Keratinocyte (primary cell): ENCODE results near the gene MAP1S. TPM values are rescaled to one million over a fixed set of nuclear protein-coding genes. Genes with fewer than 3 reads are reported as not detected.

Experiments
- DNase-seq: peaks from one replicate; pipeline ENCODE4 v3.0.0-alpha.2; 2011; ENCODE audit warnings: low read depth, missing footprints, low spot score
- FAIRE-seq: peaks from 2 replicates; lab custom pipeline; 2011; peaks lifted over from hg19 to GRCh38; lab: Jason Lieb, UNC
- H2AFZ ChIP-seq: 2 replicates; pipeline ENCODE4 v1.6.0; 2012; ENCODE audit warnings: low read length, control low read depth, inconsistent platforms; ENCODE audit not compliant: control insufficient read depth
- H3K27ac ChIP-seq: 2 replicates; pipeline ENCODE4 v1.5.1; 2011; ENCODE audit warnings: low read length; ENCODE audit not compliant: control insufficient read depth, insufficient read depth
- H3K27me3 ChIP-seq: 3 replicates; pipeline ENCODE4 v1.6.0; 2011; ENCODE audit warnings: low read length; ENCODE audit not compliant: control insufficient read depth, insufficient read depth; ENCODE audit errors: extremely low read depth
- H3K36me3 ChIP-seq, 2 experiments: 2 replicates in 1 of 2; 3 replicates in 1 of 2; pipeline ENCODE4 v1.5.1; 2011; ENCODE audit warnings: low read length in 2 of 2, mild to moderate bottlenecking in 1 of 2; ENCODE audit not compliant: control insufficient read depth in 2 of 2, insufficient read depth in 2 of 2; ENCODE audit errors: extremely low read depth in 1 of 2
- H3K4me1 ChIP-seq: 3 replicates; pipeline ENCODE4 v1.5.1; 2011; ENCODE audit warnings: low read length; ENCODE audit not compliant: control insufficient read depth, insufficient read depth; ENCODE audit errors: extremely low read depth
- H3K4me2 ChIP-seq: 3 replicates; pipeline ENCODE4 v1.6.0; 2011; ENCODE audit warnings: low read depth, low read length; ENCODE audit not compliant: control insufficient read depth, insufficient read depth; ENCODE audit errors: extremely low read depth
- H3K4me3 ChIP-seq, 3 experiments: fragments of 200-600 bp in 1 of 3; sonication (generic) in 1 of 3; 2 replicates in 2 of 3; 3 replicates in 1 of 3; pipeline ENCODE4 v1.5.1; 2011 to 2016; ENCODE audit warnings: low read length in 3 of 3, mild to moderate bottlenecking in 3 of 3, control low read depth in 2 of 3, inconsistent platforms in 1 of 3, low read depth in 1 of 3, mixed read lengths in 1 of 3, mixed run types in 1 of 3, moderate library complexity in 1 of 3; ENCODE audit not compliant: control insufficient read depth in 2 of 3, insufficient read depth in 2 of 3; ENCODE audit errors: extremely low read depth in 1 of 3
- H3K79me2 ChIP-seq: 2 replicates; pipeline ENCODE4 v1.6.0; 2012; ENCODE audit warnings: low read length; ENCODE audit not compliant: control insufficient read depth, insufficient read depth
- H3K9ac ChIP-seq: 3 replicates; pipeline ENCODE4 v1.6.0; 2011; ENCODE audit warnings: low read length; ENCODE audit not compliant: control insufficient read depth, insufficient read depth; ENCODE audit errors: extremely low read depth
- H3K9me1 ChIP-seq: 3 replicates; pipeline ENCODE4 v1.6.0; 2011; ENCODE audit warnings: low read length; ENCODE audit not compliant: control insufficient read depth, insufficient read depth; ENCODE audit errors: extremely low read depth
- H3K9me3 ChIP-seq: 2 replicates; pipeline ENCODE4 v1.5.1; 2012; ENCODE audit warnings: low read depth, low read length; ENCODE audit not compliant: control insufficient read depth
- H4K20me1 ChIP-seq: 3 replicates; pipeline ENCODE4 v1.6.0; 2011; ENCODE audit warnings: low read length; ENCODE audit not compliant: control insufficient read depth, insufficient read depth; ENCODE audit errors: extremely low read depth
- EZH2 ChIP-seq: IDR thresholded peaks from one replicate; pipeline ENCODE4 v1.6.1; 2012; ENCODE audit warnings: inconsistent platforms, mild to moderate bottlenecking, low read length, moderate library complexity
- dilution Hi-C: fragments of 300-500 bp; cut with MboI; formaldehyde crosslinking; loops from one replicate; pipeline ENCODE4 v1.7.0; 2020; ENCODE audit warnings: low sequenced_read_pairs; ENCODE audit not compliant: extremely low pct_ligation_motif_present
- polyA plus RNA-seq, 5 experiments: library from polyadenylated mRNA; depleted of rRNA in 3 of 5; stranded (reverse) in 3 of 5; stranded (forward) in 1 of 5; unstranded in 1 of 5; fragments of >200 nt; gene quantifications; 1 replicate in 1 of 5; 2 replicates in 3 of 5; 3 replicates in 1 of 5; pipeline versions ENCODE4 v1.2.1 to v1.2.3, GENCODE V29; 2011 to 2012; ENCODE audit warnings: missing spikeins in 2 of 5, low read depth in 1 of 5, low replicate concordance in 1 of 5
- TF ChIP-seq, protein P1 (sequence below), 3 experiments: IDR thresholded peaks in 1 of 3; conservative IDR thresholded peaks in 1 of 3; optimal IDR thresholded peaks in 1 of 3; 2 replicates in 2 of 3; 3 replicates in 1 of 3; pipeline versions ENCODE3 to v1.5.1; 2011; ENCODE audit warnings: low read length in 3 of 3, mild to moderate bottlenecking in 3 of 3, moderate library complexity in 2 of 3, control low read depth in 1 of 3, inconsistent platforms in 1 of 3; ENCODE audit not compliant: insufficient read depth in 2 of 3; ENCODE audit errors: extremely low read depth in 1 of 3

The MAP1S gene
- polyA plus RNA-seq, 1 donor (not counting 4 experiments of a cell fraction or from before 2014, with no cell fraction given), result 3.7 TPM

DNA sequence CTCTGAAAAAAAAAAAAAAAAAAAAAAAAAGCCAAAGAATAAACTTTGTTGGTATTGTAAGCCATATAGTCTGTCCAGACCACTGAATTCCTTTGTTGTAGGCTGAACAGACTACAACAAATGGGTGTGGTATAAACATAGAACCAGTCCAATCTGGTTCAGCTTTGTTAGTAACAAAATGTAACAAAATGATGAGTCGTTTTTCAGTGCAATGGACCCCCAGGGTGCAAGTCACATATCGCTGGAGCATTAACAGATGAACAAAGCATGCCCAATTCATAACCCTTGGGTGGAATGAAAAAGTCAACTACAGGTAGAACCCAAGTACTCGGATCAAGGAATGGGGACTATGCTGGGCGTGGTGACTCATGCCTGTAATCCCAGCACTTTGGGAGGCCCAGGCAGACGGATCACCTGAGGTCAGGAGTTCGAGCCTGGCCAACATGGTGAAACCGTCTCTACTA is 18.4 kb downstream of the MAP1S start:
- H3K9ac ChIP-seq, result no peak overlapping the region
- TF ChIP-seq EZH2, result no peak
- TF ChIP-seq, protein P1, sequence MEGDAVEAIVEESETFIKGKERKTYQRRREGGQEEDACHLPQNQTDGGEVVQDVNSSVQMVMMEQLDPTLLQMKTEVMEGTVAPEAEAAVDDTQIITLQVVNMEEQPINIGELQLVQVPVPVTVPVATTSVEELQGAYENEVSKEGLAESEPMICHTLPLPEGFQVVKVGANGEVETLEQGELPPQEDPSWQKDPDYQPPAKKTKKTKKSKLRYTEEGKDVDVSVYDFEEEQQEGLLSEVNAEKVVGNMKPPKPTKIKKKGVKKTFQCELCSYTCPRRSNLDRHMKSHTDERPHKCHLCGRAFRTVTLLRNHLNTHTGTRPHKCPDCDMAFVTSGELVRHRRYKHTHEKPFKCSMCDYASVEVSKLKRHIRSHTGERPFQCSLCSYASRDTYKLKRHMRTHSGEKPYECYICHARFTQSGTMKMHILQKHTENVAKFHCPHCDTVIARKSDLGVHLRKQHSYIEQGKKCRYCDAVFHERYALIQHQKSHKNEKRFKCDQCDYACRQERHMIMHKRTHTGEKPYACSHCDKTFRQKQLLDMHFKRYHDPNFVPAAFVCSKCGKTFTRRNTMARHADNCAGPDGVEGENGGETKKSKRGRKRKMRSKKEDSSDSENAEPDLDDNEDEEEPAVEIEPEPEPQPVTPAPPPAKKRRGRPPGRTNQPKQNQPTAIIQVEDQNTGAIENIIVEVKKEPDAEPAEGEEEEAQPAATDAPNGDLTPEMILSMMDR (optimal IDR thresholded peaks at IDR 0.05 in 1 of 3, IDR thresholded peaks at IDR 0.05 in 1 of 3, conservative IDR thresholded peaks at IDR 0.05 in 1 of 3; ENCODE audit: extremely low read depth in 1 of 3, insufficient read depth in 2 of 3, low read length in 3 of 3), result no peak
- DNase-seq (no peak), FAIRE-seq (no peak)
- no peak overlapping the region for H3K4me3 ChIP-seq
- dilution Hi-C loops, result no loop called here
- no peaks in the 10 kb centered on the region for H3K9me3 ChIP-seq
- peaks cover 15 to 16% of the 10 kb centered on the region in 2 experiments for H3K36me3 ChIP-seq
- no peaks in the 10 kb centered on the region for H3K79me2 ChIP-seq
- H3K4me2 ChIP-seq, result no peak overlapping the region
- H3K27ac ChIP-seq, result no peak overlapping the region
- H3K27me3 ChIP-seq, result no peaks in the 10 kb centered on the region
- H2AFZ ChIP-seq, result no peak overlapping the region
- H3K4me1 ChIP-seq, result no peaks in the 10 kb centered on the region
- H3K9me1 ChIP-seq, result no peaks in the 10 kb centered on the region
- H4K20me1 ChIP-seq, result no peaks in the 10 kb centered on the region

GRCh38 chr19:17739121-17739875 is 20.0 kb downstream of the MAP1S start:
- H3K27ac ChIP-seq, result no peak overlapping the region

More at GRCh38 chr19:17739121-17739875, 20.0 kb downstream of the MAP1S start:
- dilution Hi-C loops, result no loop called here
- peaks cover 5 to 6% of the 10 kb centered on the region in 2 experiments for H3K36me3 ChIP-seq
- no peaks in the 10 kb centered on the region for H4K20me1 ChIP-seq
- TF ChIP-seq, protein P1 (optimal IDR thresholded peaks at IDR 0.05 in 1 of 3, IDR thresholded peaks at IDR 0.05 in 1 of 3, conservative IDR thresholded peaks at IDR 0.05 in 1 of 3; ENCODE audit: extremely low read depth in 1 of 3, insufficient read depth in 2 of 3, low read length in 3 of 3), result no peak
- no peak for TF ChIP-seq EZH2
- H3K9me3 ChIP-seq, result no peaks in the 10 kb centered on the region
- H3K79me2 ChIP-seq, result no peaks in the 10 kb centered on the region
- H3K4me1 ChIP-seq, result no peaks in the 10 kb centered on the region
- DNase-seq (no peak), FAIRE-seq (no peak)
- H3K4me2 ChIP-seq, result no peak overlapping the region
- H3K9ac ChIP-seq, result no peak overlapping the region
- H3K27me3 ChIP-seq, result no peaks in the 10 kb centered on the region
- no peaks in the 10 kb centered on the region for H3K9me1 ChIP-seq
- H3K4me3 ChIP-seq, result no peak overlapping the region
- no peak overlapping the region for H2AFZ ChIP-seq
